Activated CD4-positive, alpha-beta T cell treated with anti-CD3 and anti-CD28 coated beads, Interleukin-2, amount 50 U/mL, for 48 hours (primary cell): ENCODE measurements around the gene NDUFS4.
"Not testable (repeated sequence)": the region's sequence is repeated elsewhere in the genome, so short reads cannot be mapped to it uniquely, and the experiment has no call there.

Experiments used
- DNase-seq, 2 experiments: peaks; one replicate each; pipeline ENCODE4 v3.0.0-alpha.2; 2020

Gene NDUFS4

DNA sequence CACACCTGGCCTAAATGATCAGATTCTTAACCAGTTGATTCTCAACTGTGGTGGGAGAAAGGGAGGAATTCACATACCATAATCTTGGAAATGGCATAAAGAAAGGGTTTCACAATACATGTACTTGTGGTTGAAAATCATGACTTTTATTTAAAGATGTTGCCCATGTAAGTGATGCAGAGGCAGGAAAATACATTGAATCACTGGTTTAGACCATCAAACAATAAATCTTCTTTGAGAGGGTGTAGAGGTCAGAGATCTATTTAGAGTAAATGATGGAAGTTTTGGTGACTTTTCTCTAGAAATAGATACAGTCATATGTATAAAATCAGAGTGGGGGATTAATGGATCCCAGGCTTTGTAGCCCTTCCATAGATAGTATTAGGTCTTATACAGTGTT lies 15.4 kb downstream of the NDUFS4 start:
- DNase-seq, result no peak

DNA sequence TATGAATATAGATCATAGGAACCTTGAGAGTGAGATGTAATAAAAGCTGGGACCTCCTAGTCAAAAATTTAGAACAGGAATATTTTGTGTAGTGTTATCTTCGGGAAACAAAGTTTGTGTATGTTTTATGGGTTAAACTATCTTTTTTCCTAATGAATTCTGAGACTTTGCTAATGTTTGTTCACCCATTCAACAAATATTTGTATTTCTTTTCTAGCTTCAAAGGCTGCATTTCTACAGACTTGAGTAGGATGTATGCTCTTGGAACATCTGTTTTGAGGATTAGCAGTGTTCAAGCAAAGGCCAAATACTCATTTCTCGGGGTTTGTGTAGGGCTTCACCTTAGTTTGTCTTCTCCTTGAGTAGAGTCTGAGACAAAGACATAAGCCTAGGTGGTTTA lies 16.2 kb downstream of the NDUFS4 start:
- no peak for DNase-seq

DNA sequence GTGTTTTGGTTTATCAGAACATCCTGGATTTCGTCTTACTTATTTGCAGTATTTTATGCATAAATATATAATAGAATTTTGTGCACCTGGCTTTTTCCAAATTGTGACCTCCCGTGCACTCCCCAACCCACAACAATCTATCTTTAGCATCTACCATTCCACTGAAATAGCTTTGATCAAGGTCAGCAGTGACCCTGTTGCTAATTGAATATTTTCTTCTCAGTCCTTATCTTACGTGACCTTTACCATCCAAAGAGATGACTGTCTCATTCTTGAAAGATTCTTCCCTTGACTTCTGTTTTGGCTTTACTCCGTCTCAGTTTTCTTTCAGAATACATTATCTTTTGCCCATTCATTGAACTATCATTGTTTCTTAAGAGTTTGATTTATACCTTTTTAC lies 18.4 kb downstream of the NDUFS4 start:
- no peak for DNase-seq

DNA sequence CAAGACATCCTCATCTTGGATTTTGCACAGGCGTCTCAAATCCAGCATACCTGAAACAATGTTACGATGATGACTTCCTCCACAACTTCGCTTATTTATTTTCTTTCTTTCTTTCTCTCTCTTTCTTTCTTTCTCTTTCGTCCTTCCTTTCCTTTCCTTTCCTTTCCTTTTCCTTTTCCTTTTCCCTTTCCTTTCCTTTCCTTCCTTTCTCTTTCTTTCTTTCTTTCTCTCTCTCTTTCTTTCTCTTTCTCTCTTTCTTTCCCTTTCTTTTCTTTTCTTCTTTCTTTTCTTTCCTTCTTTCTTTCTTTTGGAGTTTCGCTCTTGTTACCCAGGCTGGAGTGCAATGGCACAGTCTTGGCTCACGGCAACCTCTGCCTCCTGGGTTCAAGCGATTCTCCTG lies 20.1 kb downstream of the NDUFS4 start:
- DNase-seq, result no peak

DNA sequence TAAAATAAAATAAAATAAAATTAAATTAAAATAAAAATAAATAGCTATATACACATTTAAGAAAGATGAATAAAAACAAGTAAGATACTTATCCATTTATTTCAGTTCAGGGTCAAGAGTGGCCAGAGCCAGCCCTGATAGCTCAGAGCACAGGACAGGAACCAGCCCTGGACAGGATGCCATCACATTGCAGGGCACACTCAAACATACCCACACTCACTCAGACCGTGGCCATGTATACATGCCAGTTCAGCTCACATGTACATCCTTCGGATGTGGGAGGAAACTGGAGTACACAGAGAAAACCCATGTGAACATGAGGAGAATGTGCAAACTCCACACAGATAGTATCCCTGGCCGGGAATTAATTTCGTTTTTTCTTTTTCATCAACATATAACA lies 21.8 kb downstream of the NDUFS4 start:
- DNase-seq, result no peak

DNA sequence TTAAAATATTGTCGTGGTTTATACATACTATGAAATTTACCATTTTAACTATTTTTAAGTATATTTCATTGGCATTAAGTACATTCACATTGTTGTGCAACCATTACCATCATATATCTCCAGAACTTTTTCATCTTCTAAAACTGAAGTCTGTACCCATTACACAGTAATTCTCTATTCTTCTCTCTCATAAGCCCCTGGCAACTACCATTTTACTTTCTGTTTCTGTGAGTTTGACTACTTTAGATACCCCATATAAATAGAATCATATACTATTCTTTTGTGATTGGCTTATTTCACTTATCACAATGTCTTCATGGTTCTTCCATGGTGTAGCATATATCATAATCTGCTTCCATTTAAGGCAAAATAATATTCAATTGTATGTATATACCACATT lies 30.3 kb downstream of the NDUFS4 start:
- DNase-seq, result no peak

DNA sequence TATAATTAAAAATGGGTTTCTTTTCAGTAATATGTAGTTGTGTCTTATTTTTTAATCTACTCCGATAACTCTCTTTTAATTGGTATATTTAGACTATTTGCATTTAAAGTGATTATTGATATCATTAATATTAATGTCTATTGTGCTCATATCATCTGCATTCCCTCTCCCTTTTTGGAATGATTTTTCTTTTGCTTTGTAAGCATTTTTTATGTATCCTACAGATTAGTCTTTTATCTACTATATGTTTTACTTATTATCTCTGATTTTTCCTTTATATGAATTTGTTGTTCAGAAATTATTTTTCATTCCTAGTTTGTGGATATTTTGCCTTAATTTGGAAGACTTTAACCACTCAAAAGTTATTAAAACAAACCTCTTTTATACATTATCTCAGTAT lies 34.0 kb downstream of the NDUFS4 start:
- DNase-seq, result no peak

DNA sequence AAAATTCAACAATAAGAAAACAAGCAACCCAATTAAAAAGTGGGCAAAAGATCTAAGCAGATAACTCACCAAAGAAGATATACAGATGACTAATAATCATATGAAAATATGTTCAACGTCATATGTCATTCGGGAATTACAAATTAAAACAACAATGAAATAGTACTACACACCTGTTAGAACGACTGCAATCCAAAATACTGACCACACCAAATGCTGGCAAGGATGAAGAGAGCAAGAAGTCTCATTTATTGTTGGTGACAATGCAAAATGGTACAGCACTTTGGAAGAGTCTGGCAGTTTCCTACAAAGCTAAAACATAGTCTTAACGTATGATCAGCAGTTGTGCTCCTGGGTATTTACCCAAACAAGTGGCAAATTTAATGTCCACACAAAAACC lies 37.5 kb downstream of the NDUFS4 start:
- DNase-seq, result no peak

DNA sequence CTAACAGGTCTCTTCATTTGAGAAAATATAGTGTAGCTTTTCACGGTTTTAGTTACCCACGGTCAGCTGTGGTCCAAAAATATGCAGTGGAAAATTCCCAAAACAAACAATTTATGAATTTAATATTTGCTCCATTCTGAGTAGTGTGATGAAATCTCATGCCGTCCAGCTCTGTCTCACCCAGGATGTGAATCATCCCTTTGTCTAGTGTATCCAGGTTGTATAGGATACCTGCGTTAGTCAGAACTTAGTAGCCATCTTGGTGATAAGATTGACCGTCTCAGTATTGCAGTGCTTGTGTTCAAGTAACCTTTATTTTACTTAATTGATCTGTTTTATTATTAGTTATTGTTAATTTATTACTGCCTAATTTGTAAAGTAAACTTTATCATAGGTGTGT lies 41.1 kb downstream of the NDUFS4 start:
- DNase-seq, result no peak

DNA sequence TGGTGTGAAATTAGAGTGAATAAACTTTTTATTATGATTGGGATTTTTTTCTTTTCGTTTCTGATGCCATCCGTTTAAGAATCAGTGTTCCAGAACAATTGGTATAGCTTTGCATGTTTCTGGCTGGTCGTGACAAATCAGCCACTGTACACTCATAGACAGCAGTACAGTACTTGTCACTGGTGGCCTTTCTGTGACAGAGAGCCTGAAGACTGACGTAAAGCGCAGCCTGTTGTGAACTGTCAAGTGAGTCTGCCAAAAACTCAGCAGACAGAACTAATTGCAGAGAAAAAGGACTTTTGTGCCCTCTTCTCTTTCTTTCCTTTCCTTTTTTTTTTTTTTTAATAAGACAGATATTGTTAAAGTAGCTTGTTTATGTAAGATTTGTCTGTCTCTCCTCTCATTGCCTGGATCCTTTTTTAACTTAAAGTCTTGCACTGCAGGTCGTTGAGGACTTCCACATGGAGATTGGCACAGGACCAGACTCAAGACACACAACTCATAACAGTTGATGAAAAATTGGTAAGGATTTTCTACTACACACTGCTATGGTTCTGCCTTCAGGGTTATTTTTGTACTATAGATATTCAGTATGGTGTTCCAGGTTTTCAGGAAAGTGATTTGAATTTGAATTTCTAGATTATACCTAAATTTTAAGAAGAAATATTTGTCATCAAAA lies 42.7 kb downstream of the NDUFS4 start:
- DNase-seq, result no peak

DNA sequence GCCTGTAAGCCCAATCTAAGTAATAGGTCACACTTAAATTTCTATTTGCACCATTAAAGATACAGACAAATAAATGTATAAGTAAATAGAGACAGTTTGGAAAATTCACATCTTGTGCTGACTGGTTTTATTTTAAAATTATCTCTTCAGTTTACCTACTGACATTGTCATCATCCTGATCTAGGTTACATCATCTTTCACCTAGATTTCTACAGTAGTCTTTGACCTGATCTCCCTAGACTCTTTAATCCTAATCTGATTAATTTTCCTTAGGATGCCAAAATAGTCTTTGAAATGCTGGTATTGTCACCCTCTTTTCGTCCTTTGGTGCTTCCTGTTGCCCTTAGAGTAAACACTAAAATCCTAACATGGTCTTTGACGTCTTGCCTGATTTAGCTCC lies 43.9 kb downstream of the NDUFS4 start:
- no peak for DNase-seq

DNA sequence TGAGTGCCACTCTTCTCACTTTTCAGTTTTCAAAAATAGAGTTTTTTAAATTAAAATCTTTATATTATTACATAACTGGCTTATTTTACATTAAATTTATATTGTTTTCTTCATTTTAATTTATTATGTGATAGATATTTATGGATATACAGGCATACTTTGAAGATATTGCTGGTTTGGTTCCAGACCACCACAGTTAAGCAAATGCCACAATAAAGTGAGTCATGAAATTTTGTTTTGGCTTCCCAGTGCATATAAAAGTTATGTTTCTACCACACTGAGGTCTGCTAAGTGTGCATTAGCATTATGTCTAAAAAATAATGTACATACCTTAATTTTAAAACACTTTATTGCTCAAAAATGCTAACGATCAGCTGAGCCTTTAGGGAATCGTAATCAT lies 47.4 kb downstream of the NDUFS4 start:
- DNase-seq, result no peak

DNA sequence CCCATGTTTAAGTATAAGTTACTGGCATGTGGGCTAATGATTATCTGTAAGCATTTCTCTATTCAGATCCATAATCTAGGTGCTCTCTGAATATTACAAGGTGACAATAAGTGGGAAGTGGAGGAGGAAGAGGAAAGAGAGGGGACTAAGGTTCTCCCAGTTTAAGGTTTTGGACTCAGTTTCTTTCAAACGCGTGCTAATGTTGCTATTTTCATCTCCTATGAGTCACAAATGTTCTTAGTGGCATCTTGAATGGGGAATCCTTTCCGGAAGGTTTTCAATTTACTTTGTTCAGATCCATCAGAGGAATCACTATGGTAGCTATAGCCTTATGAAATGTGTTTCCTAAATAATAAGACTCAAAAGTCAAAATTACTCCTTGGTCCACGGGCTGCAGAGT lies 48.5 kb downstream of the NDUFS4 start:
- DNase-seq, result not testable (repeated sequence)

DNA sequence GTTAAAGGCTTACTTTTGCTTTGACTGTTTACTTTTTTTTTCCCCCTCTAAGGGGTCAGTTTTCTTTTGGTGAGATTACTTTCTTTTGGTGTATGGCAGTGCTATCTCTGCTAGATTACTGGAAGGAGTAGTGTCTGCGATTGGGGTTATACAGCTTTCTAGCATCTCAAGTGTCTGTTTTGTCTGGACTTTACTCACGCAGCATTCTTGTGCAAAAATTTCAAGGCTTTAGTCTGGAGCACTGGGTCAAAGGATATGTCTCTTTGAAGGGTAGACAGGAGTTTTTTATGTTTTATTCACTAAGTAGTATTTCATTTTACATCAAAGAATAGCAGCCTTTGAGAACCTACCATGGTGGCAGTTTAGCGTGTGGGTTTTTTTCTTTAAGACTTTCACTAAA lies 52.6 kb downstream of the NDUFS4 start:
- no peak for DNase-seq

DNA sequence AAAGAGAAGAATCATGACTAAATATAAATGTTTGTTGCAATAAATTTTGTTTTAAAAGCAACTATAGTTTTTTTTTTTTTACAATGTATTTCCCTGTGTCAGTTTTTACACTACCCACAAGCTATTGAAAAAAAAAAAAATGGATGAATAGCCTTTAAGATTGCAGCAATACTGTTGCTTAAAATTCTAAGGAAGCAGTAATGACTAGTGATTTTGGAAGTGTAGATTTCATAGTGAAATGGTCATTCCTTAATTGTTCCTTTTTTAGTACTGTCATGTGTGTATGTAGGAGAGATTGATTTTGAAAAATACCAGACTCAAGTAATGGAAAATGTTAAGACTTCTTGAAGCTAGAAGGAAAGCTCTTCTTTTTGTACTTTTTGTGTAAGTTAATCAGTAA lies 53.1 kb downstream of the NDUFS4 start:
- no peak for DNase-seq

DNA sequence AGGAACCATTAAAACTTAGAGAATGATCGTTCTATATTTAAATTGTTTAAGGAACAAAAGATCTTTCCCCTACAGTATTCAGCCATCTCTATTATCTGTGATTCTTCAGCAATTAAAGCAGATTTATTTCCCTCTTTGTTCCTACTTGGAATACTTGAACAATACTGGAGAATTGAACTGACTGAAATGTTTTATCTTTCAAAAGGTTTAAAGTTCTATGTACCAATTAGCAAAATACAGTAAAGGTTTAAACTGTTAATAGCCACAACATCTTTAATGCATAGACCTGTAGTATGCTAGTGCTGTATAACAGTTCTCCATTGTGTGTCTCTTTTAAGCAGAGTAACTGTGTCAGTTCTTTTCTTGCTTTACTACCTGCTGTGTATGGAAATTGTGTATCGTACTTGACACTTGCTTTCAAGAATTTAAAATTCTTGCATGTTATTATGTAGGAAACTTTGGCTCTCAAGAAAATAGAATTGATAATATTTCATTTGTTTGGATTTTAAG lies 54.0 kb downstream of the NDUFS4 start:
- DNase-seq, result no peak

DNA sequence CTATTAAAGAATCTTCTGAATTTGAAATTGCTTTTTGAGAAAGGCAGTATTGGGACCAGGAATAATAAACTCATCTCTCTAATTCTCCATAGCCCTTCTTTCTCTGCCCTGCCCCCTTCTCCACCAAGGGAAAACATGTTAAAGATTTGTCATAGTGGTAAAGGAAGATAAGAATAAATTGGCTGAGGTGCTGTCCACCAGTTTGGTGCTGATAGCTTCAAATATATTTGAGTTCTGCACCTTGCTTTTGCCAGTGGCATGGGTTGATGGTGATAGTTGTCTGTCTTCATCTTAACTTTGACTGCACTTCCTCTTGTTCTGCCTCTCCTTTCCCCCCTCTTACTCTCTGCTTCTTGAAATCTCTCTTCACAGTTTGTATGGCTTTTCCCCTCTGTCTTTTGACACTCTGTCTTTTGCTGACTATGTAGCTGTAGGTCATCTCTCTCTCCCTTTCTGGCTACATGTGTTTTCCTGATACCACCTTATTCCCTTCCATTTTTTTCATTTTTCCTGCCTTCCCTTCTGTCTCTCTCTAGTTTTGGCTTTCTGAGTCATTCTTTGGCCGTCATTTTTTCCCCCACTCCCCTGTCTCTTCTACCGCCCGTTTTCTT lies 56.6 kb downstream of the NDUFS4 start:
- DNase-seq, result no peak

DNA sequence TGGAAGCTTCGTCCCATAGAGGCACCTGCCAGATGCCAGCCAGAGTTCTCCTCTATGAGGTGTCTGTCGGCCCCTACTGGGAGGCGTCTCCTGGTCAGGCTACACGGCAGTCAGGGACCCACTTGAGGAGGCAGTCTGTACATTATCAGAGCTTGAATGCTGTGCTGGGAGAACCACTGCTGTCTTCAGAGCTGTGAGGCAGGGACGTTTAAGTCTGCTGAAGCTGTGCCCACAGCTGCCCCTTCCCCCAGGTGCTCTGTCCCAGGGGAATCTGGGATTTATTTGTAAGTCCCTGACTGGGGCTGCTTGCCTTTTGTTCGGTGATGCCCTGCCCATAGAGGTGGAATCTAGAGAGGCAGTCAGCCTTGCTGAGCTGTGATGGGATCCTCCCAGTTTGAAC lies 70.8 kb downstream of the NDUFS4 start:
- no peak for DNase-seq

DNA sequence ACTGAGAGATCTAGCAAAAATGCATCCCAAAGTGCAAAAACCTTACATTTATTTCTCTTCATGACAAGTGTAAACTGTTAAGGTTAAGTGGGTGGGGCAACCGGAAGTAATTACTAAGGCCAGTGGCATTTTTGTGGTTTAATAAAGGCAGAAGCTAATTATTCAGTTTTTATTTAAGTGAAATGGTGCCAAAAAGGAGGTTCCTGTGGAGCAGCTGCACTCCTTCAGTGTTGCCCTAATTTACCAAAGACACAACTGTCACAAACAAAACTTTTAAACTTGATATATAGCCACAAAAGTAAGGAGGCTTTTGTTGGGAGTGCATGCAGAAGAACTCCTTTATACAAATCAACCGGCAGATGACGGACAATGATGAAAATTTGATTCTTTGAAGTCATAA lies 81.6 kb downstream of the NDUFS4 start:
- no peak for DNase-seq

DNA sequence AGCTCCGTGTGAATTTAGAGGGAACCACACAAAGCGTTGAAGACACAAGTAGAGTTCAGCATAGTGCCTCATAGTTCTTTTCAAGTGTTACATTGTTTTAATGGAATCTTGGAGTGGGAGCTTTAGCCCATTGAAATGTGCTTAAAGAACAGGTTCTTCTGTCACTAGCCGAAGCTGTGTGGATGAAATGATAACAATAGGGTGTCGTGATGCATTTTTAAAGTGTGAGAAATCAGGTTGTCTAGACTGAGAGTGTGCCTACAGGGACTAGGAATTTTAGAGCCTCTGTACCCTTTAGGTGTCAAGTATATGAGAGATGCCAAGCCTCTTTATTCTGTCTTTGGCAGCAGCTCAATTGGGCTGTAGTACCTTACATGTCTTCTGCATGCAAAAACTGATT lies 83.0 kb downstream of the NDUFS4 start:
- no peak for DNase-seq

DNA sequence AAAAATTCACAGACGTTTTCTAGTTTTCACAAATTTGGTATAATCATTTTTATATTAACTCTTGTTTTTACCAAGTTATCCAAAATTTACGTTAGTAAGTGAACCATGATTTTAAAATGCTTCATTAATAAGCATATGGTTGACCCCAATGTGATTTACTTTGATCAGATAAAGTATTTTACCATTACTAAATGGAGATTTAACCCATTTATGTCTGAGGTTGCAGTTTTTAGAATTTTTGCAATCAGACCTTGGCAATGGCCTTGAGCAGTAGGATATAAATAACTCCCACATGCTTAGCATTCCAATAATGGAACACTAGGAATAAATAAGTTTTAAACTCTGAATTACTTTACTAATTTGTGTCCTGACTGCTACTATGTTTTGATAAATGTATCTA lies 84.6 kb downstream of the NDUFS4 start:
- no peak for DNase-seq

DNA sequence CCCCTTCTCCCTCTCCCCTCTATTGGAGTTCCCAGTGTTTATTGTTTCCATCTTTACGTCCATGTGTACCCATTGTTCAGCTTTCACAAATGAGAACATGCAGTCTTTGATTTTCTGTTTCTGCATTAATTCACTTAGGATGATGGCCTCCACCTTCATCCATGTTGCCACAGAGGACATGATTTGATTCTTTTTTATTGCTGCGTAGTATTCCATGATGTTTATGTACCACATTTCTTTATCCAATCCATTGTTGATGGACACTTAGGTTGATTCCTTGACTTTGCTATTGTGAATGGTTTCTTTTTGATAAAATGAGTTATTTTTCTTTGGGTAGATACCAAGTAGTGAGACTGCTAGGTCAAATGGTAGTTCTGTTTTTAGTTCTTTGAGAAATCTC lies 88.9 kb downstream of the NDUFS4 start:
- no peak for DNase-seq

DNA sequence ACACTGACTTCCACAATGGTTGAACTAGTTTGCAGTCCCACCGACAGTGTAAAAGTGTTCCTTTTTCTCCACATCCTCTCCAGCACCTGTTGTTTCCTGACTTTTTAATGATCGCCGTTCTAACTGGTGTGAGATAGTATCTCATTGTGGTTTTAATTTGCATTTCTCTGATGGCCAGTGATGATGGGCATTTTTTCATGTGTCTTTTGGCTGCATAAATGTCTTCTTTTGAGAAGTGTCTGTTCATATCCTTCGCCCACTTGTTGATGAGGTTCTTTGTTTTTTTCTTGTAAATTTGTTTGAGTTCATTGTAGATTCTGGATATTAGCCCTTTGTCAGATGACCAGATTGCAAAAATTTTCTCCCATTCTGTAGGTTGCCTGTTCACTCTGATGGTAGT lies 100.1 kb downstream of the NDUFS4 start:
- not testable (repeated sequence) for DNase-seq

DNA sequence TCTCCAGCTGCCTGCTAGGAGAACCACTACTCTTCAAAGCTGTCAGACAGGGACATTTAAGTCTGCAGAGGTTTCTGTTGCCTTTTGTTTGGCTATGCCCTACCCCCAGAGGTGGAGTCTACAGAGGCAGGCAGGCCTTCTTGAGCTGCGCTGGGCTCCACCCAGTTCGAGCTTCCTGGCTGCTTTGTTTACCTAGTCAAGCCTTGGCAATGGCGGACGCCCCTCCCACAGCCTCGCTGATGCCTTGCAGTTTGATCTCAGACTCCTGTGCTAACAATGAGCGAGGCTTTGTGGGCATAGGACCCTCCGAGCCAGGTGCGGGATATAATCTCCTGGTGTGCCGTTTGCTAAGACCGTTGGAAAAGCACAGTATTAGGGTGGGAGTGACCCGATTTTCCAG lies 104.9 kb downstream of the NDUFS4 start:
- DNase-seq, result not testable (repeated sequence)

DNA sequence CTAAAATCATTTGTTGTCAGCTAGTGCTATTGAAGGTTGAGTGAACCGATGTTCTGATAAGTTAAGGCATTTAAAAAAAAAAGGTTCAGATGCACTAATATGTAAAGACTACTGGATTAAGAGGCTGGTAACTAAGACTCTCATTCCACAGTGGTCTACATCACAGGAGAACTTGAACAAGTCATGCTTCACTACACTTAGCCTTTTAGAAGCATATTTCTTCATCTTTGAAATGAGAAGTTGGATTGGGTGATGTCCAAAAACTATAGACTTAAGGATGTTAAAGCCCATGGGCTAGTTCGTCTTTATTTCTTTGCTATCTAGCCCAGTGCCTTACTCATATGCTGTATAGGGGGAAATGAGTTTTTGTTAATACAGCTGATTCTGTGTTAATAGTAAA lies 107.2 kb downstream of the NDUFS4 start:
- DNase-seq, result no peak
